Skeletal muscle cell (primary cell): ENCODE measurements around the gene RDH8.
A peak's percentile ranks its signal among the peaks of the same experiment; 100 is the strongest.

Experiments
- DNase-seq: peaks from one replicate; pipeline ENCODE4 v3.0.0-alpha.2; 2010; ENCODE audit warnings: low read depth
- H3K4me3 ChIP-seq: 2 replicates; pipeline ENCODE4 v1.5.1; 2011; ENCODE audit warnings: low read depth, mild to moderate bottlenecking, control low read depth, low read length, moderate library complexity

The RDH8 gene, protein sequence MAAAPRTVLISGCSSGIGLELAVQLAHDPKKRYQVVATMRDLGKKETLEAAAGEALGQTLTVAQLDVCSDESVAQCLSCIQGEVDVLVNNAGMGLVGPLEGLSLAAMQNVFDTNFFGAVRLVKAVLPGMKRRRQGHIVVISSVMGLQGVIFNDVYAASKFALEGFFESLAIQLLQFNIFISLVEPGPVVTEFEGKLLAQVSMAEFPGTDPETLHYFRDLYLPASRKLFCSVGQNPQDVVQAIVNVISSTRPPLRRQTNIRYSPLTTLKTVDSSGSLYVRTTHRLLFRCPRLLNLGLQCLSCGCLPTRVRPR

DNA sequence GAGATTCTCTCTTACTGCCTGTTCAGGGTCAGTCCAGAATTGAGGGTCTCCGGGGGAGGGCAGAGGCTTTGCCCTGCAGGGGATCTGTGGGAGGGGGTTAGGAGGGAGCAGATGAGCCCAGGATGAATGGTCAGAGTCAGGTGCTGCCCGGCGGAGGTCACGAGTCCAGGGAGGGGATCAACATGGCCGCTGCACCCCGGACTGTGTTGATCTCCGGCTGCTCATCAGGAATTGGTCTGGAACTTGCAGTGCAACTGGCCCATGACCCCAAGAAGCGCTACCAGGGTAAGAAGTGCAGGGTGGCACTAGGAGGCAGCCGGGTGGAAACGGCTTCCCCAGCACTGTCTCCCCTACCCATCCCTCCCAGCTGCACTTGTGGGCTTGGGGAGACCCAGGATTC lies at the start of gene RDH8:
Gene RDH8, plus strand, starts transcription at position 168 of the 400 bp plus-strand sequence. Its CDS starts 15 bp downstream, at position 183.
- no peak for DNase-seq
- H3K4me3 ChIP-seq = no peak within 1 kb of the TSS

DNA sequence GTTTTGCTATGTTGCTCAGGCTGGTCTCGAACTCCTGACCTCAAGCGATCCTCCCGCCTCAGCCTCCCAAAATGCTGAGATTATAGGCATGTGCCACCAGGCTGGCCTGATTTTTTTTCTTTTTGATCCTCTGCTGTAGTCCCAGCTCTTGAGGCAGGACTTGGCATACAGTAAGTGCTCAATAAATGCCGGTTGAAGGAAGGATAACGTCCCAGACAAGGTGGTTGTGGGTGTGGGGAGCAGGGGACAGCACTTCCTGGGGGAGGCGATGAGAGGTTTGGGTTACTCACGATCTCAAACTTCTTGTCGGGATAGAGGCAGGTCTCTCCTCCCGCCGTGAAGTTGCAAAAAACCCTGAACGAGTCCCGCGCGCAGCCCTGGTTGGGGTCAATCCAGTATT lies 47.3 kb upstream of the RDH8 start:
- DNase-seq = no peak
- H3K4me3 ChIP-seq = no peak overlapping the region

DNA sequence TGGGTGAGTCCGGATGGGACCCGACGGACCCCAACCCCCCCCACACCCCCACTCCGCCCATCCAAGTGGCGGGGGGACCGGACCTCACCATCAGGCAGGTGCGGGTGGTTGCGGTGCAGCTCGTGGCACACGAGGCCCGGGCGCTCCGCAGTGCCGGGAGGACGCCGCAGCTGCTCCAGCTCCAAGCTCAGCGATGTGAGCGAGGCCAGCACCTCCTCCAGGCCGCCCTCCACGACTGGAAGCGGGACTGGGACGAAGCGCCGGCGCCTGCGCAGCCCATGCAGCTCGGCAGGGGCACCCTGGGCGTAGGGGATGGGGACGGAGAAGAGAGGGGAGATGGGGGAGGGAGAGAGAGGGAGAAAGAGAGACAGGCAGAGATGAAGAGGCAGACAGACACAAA lies 46.8 kb upstream of the RDH8 start:
- H3K4me3 ChIP-seq = no peak overlapping the region
- DNase-seq = no peak

DNA sequence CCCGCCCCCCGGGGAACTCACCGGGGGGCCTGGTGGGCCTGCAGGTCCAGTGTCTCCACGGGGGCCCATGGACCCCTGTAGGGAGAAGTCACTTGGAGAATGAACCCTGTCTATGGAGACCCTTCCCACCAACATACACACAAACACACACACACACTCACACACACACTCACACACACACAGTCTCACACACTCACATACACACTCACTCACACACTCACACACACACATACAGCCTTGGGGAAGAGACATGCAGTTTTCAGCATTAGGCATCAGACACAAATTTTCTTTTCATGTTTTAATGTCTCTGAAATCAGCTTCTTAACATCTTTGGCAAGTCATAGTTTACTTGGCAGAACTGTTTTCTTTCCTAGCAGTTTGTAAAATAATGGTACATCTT lies 46.0 kb upstream of the RDH8 start:
- no peak overlapping the region for H3K4me3 ChIP-seq
- no peak for DNase-seq

DNA sequence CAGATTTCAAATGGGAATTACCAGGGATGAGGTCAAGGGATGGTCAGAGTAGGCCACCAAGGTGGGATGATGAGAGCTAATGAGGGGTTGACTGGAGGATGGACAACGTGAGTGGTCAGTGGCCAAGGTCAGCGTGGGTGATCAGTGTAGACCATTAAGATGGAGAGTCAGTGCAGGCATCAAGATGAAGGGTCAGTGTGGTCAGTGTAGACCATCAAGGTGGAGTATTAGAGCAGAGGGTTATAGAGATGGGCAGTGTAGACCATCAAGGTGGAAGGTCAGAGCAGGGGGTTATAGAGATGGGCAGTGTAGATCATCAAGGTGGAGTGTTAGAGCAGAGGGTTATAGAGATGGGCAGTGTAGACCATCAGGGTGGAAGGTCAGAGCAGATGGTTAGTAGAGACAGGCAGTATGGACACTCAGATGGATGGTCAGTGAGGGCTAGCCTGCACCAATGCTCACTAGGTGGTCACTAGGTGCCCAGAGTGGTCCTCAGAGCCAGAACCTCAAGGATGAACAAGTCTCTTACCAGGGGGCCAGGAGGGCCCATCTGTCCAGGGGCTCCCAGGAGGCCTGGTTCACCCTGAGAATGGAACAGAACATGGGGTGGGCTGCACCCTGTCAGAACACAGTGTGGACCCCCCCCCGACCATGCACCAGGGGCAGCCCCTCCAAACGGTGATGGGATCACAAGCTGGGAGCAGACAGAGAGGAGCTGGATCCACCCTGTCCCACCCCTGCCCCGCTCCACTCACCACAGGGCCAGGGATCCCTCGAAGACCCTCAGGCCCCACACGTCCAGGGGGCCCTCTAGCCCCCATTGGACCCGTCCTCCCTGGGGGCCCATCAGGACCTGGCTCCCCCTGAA lies 44.2 kb upstream of the RDH8 start:
- no peak for DNase-seq
- H3K4me3 ChIP-seq = no peak overlapping the region

DNA sequence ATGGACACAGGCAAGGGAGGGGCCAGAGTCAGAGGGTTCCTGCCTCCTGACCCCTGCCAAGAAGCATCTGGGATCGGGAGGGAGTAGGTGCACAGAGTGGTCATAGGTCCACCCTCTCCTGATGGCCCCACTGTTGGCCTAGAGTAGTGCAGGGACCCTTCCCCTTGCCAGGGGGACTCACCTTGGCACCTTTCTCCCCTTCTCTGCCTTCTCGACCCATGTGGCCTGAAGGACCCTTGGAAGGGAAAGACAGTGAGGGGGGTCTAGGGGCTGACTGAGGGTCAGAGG lies 43.7 kb upstream of the RDH8 start:
- no peak for DNase-seq
- no peak overlapping the region for H3K4me3 ChIP-seq

DNA sequence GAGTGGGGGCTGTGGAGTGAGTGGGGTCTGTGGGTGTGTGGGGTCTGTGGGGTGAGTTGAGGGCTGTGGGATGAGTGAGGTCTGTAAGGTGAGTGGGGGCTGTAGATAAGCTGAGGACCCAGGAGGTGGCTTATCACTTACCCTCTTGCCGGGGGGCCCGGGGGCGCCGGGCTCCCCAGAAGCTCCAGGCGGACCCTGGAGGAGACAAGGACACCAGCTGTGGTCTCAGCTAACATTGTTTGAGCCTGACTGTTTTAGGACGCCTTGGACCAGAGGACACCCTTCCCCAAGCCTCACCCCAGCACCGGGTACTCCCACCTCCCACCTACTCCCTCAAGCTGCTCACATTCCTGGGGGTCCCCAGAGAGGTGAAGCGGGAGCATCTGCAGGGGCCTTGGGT lies 42.8 kb upstream of the RDH8 start:
- DNase-seq = no peak
- no peak overlapping the region for H3K4me3 ChIP-seq

DNA sequence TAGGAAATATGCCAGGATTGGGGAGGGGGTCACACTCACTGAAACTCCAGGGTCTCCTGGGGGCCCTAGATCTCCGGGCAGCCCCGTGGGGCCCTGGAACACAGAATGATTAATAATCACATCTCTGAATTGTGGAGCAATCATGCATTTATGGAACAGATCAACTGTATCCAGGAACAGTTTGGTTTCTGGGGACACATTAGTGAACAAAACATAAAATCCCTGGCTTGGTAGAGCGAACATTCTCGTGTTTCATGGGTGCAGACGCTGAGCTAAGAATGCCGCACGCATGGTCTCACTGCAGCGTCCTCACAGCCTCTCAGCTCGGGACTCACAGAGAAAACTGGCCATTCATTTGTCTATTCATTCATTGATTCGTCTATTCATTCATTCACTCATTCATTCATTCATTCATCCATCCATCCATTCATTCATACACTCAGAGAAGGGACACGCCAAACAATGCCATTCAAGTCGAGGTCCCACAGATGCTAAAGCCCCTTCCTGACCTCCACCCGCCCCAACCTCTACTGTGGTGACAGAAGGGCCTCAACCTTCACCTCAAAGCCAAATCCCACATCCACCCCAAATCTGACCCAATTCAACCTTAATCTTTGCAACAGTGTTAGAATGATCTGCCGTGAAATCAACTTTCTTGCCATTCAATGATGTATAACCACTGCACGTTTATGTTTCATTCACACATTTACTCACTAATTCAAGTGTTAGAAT lies 42.0 kb upstream of the RDH8 start:
- no peak for DNase-seq
- H3K4me3 ChIP-seq = no peak overlapping the region

DNA sequence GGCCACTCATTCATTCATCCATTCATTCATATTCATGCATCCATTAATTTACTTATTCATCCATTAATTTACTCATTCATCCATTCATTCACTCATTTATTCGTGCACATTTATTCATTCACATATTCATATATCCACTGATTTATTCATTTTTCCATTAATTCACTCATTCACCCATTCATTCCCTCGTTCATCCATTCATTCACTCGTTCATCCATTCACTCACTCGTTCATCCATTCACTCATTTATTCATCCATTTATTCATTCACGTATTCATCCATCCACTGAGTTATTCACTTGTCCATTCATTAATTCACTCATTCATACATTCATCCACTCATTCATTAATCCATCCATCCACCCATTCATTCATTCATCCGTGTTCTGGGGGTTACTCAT lies 41.2 kb upstream of the RDH8 start:
- no peak for DNase-seq
- no peak overlapping the region for H3K4me3 ChIP-seq

DNA sequence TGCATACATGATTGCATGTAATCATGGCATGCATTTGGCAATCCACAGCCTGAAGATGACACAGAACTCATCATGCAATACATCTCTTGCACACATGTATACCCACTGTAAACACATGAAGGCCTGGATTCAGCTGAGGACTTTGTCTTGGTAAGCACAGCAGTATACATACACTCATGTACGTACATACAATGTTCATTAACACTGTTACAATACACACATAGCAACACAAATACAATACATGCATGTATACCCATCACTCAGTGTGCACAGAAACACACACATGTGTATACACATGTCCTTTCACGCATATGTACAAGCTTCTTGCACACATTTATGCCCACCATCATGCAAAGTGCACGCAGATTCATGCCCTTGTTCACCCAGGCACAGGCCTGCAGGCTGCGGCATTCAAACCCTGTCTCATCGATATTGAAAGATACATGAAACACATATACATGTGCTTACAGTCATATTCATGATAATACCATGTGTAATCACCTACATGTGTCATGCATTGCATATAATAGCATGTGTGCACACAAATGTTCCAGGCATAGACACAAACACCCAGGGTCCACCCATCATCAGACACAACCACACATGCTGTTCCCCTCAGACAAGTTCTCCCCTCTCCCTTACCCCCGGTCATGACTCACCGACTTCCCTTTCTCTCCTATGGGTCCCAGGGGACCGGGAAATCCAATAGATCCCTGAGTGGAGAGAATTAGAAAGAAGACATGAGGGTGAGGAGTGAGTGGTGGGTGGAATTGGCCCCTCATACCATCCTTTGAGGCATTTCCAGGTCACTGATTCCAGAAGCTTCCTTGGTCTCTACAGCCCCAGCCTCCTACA lies 31.6 kb upstream of the RDH8 start:
- peak; percentile 31 for DNase-seq
- no peak overlapping the region for H3K4me3 ChIP-seq

DNA sequence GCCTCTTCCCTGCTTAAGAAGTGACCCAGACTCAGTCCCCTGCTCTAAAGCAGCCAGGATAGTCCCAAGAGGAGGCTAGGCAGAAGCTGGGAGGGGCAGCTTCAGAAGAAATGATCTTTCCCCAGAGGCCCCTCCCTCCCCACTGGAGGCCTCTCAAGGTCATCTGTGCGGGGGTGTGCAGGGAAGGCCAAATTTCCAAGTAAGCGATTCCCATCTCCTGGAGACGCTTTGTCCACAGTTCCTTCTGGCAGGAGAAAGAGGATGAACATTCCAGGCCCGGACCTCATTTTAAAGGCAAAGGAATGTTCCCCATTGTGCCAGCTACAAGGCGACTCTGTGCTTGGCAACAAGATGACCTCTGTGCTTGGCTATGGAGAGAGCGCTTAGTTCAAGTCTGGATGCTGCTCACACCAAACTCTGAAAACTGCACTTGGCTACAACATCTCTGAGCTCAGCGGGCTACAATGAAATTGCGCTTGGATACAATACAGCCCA lies 26.4 kb upstream of the RDH8 start:
- H3K4me3 ChIP-seq = no peak overlapping the region
- DNase-seq = no peak

DNA sequence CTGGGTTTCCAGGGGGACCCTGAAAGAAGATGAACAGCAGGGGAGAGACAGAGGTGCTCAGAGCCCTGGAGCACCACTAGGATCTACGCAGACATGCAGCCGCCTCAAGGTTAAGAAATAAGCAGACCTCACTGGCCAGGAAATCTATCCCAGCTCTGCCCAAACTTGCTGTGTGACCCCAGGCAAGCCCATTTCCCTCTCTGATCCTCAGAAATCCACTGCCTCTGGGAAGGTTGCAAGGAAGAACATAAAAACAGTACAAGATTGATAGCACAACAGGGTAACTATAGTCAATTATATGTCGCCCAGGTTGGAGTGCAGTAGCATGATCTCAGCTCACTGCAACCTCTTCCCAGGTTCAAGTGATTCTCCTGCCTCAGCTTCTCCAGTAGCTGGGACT lies 23.8 kb upstream of the RDH8 start:
- H3K4me3 ChIP-seq = no peak overlapping the region
- no peak for DNase-seq

DNA sequence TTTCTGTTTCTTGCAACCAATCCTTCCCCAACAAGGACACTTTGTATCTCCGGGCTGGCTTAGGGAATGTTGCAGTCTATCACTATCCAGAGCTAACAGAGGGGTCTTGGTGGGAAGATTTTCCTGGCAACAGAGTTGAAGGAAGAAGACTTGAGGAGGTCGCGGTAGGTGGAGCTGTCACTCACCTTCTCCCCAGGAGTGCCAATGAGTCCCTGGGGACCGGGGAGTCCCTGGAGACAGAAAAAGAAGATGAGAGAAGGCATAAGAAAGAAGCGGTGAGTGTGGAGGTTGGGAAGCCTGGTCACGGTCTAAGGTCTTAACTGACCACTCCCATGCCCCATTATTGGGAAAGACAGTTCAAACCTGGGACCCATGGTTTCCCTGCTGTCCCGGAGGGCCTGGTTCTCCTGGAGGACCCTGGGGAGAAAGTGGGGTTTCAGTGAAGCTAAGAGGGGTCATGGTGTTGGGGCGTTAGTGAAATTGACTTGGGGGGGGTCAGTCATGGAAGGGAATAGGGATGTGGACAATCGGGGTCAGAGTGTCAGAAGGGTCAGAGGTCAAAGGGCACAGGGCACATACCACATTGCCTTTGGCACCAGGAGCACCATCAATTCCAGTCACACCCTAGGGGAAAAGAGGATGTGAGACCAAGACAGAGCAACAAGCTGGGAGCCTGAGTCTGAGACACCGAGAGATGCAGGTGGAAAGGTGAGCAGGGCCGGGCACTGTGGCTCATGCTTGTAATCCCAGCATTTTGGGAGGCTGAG lies 21.7 kb upstream of the RDH8 start:
- H3K4me3 ChIP-seq = no peak overlapping the region
- DNase-seq = no peak

DNA sequence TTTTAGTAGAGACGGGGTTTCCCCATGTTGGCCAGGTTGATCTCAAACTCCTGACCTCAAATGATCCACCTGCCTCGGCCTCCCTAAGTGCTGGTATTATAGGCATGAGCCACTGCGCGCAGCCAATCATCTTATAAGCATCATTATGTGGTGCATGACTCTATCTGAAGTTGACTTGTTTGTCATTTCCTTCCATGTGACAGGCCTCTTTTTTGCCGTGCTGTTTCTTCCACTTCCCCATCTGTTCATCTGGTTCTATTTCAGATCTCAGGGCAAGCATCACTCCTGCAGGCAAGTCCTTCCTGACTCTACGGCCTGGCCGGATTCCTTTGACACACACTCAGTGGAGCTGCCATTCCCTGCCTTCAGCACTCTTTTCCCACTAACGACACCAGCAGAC lies 18.2 kb upstream of the RDH8 start:
- no peak for DNase-seq
- no peak overlapping the region for H3K4me3 ChIP-seq

DNA sequence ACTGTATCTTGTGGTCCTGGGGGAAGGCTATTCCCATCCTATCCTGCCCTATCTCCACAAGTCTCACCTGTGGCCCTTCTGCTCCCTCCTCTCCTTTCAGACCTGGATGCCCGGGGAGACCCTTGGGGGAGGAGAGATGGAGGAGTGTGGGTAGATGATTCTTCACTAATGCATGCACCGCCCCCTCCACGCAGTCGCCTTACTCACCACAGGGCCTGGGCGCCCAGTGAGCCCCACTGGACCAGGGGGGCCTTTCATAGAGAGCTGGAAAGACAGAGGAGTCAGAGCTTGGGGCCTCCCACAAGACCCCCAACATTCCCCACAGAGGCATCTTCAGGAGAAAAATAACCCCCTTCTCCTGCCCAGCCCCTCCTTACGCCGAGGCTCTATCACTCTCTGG lies 17.3 kb upstream of the RDH8 start:
- H3K4me3 ChIP-seq = no peak overlapping the region
- no peak for DNase-seq

DNA sequence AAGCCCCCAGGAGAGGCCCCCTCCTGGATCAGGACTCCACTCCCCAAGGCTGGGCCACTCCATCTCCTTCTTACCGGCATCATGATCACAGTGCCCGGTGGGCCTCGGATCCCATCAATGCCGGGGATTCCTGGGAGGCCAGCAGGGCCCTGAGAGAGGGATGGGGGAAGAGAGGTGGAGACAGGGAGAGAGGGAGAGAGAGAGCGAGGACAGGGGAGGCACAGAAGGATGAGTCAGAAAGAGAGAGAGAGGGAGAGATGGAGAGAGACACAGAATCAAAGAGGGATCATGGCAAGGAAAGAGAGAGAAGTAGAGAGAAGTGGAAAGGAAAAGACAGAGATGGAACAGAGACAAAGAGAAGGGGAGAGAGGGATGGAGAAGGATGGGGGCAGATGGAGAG lies 16.7 kb upstream of the RDH8 start:
- DNase-seq = no peak
- no peak overlapping the region for H3K4me3 ChIP-seq

DNA sequence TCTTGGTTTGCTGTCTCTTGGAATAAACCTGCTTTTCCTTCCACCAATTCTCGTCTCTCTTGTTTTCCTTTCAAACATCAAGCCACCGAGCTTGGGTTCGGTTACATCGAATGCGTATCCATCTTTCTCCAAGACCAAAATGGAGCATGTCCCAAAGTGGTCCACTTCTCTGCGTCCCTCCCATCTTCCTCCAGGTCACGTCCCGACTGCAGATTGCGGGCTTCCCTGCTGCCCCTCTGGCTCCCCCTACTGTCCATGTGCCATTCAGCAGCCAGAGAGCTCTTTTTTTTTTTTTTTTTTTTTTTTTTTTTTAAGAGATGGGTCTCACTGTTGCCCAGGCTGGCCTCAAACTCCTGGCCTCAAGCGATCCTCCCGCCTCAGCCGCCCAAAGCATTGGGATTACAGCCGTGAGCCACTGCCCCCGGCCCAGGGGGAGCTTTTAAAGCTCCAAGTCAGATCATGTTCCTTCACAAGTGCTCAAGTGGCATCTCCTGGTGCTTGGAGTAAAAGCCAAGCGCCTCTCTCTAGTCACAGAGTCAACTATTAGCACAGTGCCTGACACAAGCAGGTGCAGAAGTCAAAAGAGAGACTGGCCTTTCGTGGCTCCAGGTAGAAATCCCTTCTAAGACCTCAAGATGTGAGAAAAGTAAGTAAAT lies 13.0 kb upstream of the RDH8 start:
- no peak for DNase-seq
- H3K4me3 ChIP-seq = no peak overlapping the region

DNA sequence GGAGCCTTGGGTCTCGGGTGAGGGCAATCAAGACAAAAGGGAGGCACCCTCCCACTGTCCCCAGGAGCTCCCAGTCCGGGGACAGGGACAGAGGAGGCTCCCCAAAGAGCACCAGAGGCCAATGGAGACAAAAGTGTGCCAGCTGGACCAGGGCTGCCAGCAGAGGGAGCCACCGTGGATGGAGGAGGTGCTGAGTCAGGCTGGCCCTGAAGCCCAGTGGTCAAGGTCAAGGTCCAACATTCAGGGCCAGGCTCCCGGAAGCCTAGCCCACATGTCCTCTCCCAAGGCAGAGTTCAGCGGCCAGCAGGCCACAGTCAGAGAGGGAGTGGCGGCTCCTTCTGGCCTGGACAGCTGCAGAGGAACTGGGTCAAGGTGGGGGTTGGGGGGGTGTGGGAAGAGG lies 11.4 kb upstream of the RDH8 start:
- H3K4me3 ChIP-seq = no peak overlapping the region
- DNase-seq = no peak
